ENCODE data around the gene FAAP20.

DNA sequence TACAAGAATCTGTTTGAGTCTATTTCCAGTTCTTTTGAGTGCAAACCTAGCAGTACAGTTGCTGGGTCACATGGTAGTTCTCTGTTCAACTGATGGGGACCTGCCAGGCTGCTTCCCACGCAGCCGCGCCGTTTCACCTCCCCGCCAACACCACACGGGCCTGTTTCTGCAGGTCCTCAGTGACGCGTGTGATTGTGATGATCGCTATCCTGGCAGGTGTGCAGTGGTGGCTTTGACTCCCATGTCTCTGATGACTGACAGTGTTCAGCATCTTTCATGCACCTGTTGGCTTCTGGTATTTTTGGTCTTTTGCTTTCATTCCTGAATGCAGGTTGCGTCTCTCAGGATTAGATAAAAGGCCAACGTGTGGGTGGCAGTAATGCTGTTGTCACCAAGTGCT is 41.6 kb downstream of the FAAP20 start:
- TF ChIP-seq, protein P1, sequence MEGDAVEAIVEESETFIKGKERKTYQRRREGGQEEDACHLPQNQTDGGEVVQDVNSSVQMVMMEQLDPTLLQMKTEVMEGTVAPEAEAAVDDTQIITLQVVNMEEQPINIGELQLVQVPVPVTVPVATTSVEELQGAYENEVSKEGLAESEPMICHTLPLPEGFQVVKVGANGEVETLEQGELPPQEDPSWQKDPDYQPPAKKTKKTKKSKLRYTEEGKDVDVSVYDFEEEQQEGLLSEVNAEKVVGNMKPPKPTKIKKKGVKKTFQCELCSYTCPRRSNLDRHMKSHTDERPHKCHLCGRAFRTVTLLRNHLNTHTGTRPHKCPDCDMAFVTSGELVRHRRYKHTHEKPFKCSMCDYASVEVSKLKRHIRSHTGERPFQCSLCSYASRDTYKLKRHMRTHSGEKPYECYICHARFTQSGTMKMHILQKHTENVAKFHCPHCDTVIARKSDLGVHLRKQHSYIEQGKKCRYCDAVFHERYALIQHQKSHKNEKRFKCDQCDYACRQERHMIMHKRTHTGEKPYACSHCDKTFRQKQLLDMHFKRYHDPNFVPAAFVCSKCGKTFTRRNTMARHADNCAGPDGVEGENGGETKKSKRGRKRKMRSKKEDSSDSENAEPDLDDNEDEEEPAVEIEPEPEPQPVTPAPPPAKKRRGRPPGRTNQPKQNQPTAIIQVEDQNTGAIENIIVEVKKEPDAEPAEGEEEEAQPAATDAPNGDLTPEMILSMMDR (conservative IDR thresholded peaks at IDR 0.05 in 1 of 2, IDR thresholded peaks at IDR 0.05 in 1 of 2; ENCODE audit: extremely low read depth in 1 of 2, insufficient read depth in 1 of 2, low read depth in 1 of 2, low read length in 2 of 2) = no peak
- TF ChIP-seq EZH2 (IDR thresholded peaks at IDR 0.05; ENCODE audit: borderline replicate concordance, low read length) = no peak
